Activated naive CD8-positive, alpha-beta T cell treated with anti-CD3 and anti-CD28 coated beads, Interleukin-2, amount 50 U/mL, for 16 hours (primary cell): ENCODE data around the gene CD48.

Experiments used
- DNase-seq: peaks from one replicate; pipeline ENCODE4 v3.0.0-alpha.2; 2020; ENCODE audit warnings: low read depth, low spot score

The CD48 gene

DNA sequence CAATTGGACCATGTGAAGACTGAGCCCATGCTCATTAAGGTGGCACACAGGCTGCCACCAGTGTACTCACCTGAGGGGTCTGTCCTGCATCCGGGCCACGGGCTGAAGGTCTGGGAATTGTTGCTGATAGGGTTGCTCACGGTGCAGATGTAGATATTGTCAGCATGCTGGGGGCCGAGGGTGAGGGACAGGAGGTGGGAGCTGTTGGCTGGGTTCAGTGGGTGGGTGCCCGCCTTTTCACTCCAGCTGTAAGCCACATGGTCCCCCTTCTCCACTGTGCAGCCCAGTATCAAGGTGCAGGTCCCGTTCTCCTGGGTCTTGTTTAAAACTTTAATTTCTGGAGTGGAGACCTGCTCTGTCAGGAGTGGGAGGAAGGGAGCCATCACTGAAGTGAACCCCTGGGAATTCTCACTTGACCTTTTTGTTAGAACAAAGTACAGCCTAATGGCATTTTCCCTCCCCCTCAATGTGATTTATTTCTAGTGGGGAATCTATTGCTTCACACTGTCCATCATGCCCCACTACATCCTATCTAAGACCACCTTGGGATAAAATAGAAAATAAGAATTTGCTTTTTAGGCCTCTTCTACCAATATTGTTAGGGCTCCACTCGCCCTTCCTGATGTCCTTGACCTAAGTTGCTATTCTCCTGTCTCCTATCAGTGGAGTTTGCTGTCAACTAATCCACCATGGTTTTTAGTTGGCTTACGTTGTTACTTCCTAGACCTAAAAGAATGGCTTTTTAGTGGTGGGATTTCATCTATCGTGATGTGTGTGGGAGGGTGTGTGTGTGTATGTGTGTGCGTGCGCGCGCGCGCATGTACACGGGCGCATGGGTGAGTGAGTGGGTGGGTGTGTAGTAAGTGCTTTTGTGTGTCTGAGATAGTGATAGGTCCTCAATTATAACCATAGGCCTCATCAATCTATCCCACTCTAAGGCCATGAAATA is 76.8 kb downstream of the CD48 start:
- no peak for DNase-seq

DNA sequence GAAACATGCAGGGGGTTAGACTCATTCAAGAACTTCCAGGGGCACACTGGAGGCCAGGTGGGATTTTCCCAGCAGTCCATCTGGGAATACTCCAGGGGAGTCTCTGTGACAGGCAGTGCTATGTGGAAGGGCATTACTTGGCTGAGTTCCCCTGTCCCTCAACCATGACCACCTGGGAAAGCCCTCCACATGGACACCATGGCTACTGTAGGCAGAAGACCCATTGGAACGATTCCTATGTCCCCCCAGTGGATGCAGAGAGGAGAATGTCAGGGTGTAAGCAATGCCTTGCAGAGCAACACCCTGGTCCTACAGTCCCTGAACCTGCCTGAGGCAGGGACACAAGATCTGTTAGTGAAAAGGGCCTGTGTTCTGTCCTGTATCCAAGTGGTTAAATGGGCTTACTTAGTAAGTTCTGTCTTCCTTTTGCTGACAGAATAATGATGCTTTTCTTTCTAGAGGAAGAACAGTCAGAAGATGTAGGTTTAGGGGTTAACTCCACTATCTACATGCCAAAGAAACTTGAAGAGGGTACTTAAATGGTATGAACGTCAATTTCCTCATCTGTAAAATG is 78.2 kb downstream of the CD48 start:
- no peak for DNase-seq

DNA sequence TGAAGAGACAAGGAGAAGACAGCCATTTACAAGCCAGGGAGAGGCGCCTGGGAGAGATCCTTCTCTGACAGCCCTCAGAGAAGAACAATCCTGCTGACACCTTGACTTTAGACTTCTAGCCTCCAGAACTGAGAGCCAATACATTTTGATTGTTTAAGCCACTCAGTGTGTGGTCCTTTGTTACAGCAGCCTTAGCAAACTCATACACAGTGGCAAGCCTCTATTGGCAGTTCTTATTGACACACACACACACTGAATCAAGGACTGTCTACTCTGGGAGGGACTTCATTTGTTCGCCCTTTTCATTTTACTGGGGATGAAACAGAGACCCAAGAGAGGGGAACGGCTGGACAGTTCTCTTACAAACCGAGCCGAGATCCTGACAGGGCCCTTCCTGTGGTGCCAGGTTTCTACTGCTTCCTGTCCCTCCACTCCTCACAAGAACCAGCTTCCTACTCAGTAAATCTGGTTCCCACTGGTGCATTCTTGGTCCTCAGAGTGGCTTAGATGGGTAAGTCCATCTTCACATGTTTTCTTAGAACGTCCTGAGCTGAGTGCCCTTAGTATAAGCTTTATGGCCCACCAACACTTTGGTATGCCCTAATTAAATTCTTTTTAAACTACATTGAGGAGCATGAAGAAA is 79.5 kb downstream of the CD48 start:
- DNase-seq: no peak

DNA sequence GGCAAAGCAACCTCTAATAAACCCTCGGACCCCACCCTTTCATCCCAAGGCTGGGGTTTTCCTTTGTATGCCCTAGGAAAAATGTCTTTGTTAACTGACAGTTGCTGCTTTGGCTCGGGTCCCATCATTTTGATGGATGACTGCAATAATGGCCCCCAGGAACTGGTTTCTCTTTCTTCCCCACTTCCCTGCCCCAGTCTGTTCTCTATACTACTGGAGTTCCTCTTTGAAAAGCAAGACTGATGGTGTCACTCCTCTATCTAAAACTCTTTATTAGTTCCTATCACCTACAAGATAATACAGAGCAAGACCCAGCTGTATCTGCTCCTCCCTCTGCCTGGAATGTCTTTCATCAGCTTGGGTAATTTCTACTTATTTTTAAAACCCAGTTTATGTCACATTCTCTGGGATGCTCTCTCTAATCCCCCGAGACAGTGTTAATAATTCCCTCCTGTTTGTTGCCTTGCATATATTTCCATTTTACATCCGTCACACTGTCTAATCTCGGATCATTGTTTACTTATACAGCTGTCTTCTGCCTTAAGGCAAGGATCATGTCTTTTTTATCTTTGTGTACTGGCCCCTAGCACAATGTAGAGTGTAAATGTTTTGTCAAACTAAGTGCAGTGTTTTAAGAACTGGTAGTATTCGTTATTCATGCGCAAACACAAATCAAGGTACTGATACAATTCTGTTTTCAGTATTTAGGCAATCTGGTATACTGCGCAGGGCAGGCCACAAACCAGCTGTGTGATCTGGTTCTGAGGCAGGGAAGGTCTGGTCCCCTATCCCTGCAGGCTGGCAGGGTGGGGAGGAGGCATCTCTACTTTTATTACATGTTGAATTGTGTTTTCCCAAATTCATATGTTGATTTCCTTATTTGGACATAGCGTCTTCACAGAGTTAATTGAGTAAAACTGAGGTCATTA is 80.8 kb downstream of the CD48 start:
- DNase-seq: no peak

DNA sequence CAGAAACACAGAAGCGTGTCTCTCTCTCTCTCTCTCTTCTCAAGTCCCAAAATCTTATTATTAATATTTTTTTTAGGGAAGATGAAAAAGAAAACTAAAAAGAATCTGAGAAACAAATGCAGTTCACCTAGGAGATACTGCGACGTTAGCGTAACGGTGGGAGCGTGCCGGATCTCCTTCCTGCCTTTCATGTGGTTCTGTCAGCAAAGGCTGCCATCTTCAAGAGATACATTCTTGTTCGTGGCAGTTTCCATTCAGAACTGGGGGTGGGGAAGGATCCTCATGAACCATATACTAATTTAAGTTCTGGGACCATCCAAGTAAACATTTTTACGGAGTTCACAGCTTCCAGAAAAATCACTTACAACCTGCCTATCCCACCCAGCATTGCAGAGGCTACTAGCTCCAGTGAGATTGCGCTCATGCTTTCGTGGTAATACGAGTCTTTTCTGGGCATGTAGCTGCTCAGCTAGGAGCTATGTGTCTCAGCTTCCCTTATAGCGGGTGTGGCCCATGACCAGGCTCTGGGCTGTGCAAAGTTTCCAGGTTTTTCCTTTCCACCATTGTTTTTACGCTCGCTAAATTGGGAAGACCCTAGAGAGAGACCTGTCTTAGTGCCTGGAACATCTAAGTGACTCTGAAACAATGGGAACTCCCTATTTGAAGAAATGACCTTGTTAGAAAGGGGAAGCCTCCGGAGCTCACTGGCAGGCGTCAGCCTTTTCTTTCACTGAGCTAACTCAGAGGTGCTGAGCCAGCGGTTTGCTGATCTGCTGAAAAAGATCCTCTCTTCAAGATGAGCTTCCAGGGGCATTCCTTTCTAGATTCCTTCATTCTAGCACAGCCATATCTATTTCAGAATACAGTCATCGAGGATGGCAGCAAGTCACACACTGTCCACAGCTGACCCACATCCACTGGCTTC is 82.1 kb downstream of the CD48 start:
- peak; percentile 28 for DNase-seq

DNA sequence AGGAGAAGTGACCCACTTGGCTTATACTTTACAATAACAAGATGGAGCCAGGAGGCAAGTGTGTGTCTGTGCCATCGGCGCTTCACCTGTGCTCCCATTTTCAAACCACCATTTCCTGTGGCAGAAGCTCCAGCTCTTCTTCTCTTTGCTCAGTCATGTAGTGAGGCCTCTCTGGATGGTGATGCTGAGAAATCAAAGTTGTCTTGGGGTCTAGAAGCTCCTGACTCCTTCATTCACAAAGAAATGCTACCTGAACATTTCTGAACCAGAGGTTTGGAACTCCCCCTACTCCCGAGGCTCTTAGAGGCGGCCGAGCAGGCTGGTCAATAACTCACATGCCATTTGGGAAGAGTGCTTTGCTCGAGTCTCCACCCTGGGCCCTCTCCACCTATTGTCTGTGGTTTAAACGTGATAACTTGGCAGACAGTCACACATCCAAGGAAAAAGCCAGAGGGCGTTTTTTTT is 82.8 kb downstream of the CD48 start:
- no peak for DNase-seq
